IPS-11a (cell line): ENCODE results near the gene OR4L1.
"Not testable (repeated sequence)": the region's sequence is repeated elsewhere in the genome, so short reads cannot be mapped to it uniquely, and the experiment has no call there.

Experiments
- H3K4me3 ChIP-seq: one replicate; pipeline ENCODE4 v1.5.1; 2013; ENCODE audit warnings: low read depth, low read length, control low read depth

OR4L1 gene

GRCh38 chr14:20059745-20060144, at the start of gene OR4L1:
OR4L1 (plus strand) TSS chr14:20060045; CDS start chr14:20060045, 0 bp downstream.
- no peak within 1 kb of the TSS for H3K4me3 ChIP-seq

GRCh38 chr14:20019257-20019865, 40.5 kb upstream of the OR4L1 start, which contains the start of gene OR4K14:
OR4K14 (minus strand) TSS chr14:20019307; CDS start chr14:20015193, 4,114 bp downstream.
- H3K4me3 ChIP-seq, result no peak within 1 kb of the TSS

GRCh38 chr14:20031058-20031457, 28.8 kb upstream of the OR4L1 start:
- H3K4me3 ChIP-seq, result no peak overlapping the region

GRCh38 chr14:20035449-20035848, 24.4 kb upstream of the OR4L1 start:
- H3K4me3 ChIP-seq, result no peak overlapping the region

- no peak within 1 kb of the TSS for H3K4me3 ChIP-seq
Observed at GRCh38 chr14:20035938-20036337, 23.9 kb upstream of the OR4L1 start, which contains the start of gene OR4K13. OR4K13 (minus strand) TSS chr14:20036038; CDS start chr14:20034758, 1,280 bp downstream.

GRCh38 chr14:20044243-20044642, 15.6 kb upstream of the OR4L1 start:
- H3K4me3 ChIP-seq, result no peak overlapping the region

GRCh38 chr14:20048202-20048601, 11.6 kb upstream of the OR4L1 start:
- no peak overlapping the region for H3K4me3 ChIP-seq

GRCh38 chr14:20092050-20092449, 32.2 kb downstream of the OR4L1 start:
- no peak overlapping the region for H3K4me3 ChIP-seq

GRCh38 chr14:20093442-20093841, 33.6 kb downstream of the OR4L1 start:
- H3K4me3 ChIP-seq, result no peak overlapping the region

GRCh38 chr14:20098926-20099770, 39.3 kb downstream of the OR4L1 start:
- H3K4me3 ChIP-seq, result not testable (repeated sequence)

GRCh38 chr14:20110438-20110837, 50.6 kb downstream of the OR4L1 start, which contains the start of gene OR4K17:
OR4K17 (plus strand) TSS chr14:20110739; CDS start chr14:20117500, 6,761 bp downstream.
- H3K4me3 ChIP-seq, result no peak within 1 kb of the TSS
